ENCODE measurements around the gene SPINDOC. TPM values are rescaled to one million over a fixed set of nuclear protein-coding genes. Genes with fewer than 3 reads are reported as not detected.
"Not testable (repeated sequence)": the region's sequence is repeated elsewhere in the genome, so short reads cannot be mapped to it uniquely, and the experiment has no call there.

SPINDOC gene
- total and polyA plus RNA-seq, 4 donors: 7.1 to 20.6 (median 15.5) TPM

DNA sequence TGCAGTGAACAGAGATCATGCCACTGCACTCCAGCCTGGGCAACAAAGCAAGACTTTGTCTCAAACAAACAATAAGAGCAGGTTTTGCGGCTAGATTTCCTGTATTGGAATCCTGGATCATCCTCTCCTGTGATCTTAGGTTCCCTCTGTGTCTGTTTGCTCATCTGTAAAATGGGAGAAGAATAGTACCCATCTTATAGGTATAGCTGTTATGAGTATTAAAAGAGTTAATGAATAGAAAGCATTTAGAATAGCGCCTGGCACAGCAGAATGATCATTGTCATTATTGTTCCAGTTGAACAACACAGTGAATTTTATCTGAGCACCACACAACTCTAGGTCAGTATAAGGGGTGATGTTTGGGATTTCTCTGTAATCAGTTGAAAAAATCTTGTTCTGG lies 36.4 kb downstream of the SPINDOC start:
- Histone ChIP-seq H3K4me1 (ENCODE audit: control insufficient read depth in 1 of 2, insufficient read depth in 2 of 2, low read length in 2 of 2) (peaks cover 0 to 2% of the 10 kb centered on the region in 2 donors), H3K27ac (ENCODE audit: low read depth in 1 of 2, low read length in 2 of 2) (no peak overlapping the region), H3K36me3 (ENCODE audit: control insufficient read depth in 1 of 2, insufficient read depth in 2 of 2, low read length in 1 of 2) (peaks cover 0 to 2% of the 10 kb centered on the region in 2 donors), H3K27me3 (ENCODE audit: control insufficient read depth in 1 of 2, insufficient read depth in 2 of 2, low read length in 1 of 2) (no peaks in the 10 kb centered on the region), H3K4me3 (ENCODE audit: low read length in 2 of 2) (no peak overlapping the region), H3K9me3 (ENCODE audit: control insufficient read depth, low read length) (no peaks in the 10 kb centered on the region)
- DNase-seq (no peak), ATAC-seq (ENCODE audit: low FRiP score) (no peak)
- 89 to 95% methylated on average over 2 of the region's 2 CpGs for WGBS, 2 donors
- intact Hi-C loops (cut with DNase I): loop anchor here in 1 of 2 donors (10.0 kb wide), 1 partner anchor 85 kb away; the partner anchor contains the start of gene ZFTA

DNA sequence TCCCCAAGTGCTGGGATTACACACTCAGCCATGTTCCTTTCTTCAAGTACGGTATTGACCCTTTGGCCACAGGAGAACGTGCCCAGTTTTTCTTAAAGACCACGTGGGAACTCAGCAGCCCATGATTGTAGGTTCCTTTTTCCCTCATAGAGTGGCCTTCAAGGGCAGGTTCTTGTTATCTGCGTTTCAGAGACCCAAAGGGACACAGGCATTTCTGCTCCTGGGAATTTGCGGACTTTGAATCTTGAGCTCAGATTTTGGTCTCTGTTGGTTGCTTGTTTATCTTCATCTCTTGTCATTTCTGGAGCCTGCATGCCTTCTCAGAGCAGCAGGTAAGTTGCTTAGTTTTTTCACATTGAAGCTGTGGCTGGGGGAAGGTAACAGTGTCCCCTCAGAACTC lies 37.7 kb downstream of the SPINDOC start:
- WGBS, 2 donors: 80 to 84% methylated on average over 5 of the region's 5 CpGs
- DNase-seq (peak in 1 of 2 donors; percentile 2), ATAC-seq (ENCODE audit: low FRiP score) (no peak)
- Histone ChIP-seq H3K27ac (ENCODE audit: low read depth in 1 of 2, low read length in 2 of 2) (no peak overlapping the region), H3K4me1 (ENCODE audit: control insufficient read depth in 1 of 2, insufficient read depth in 2 of 2, low read length in 2 of 2) (peaks cover 0 to 2% of the 10 kb centered on the region in 2 donors), H3K9me3 (ENCODE audit: control insufficient read depth, low read length) (no peaks in the 10 kb centered on the region), H3K27me3 (ENCODE audit: control insufficient read depth in 1 of 2, insufficient read depth in 2 of 2, low read length in 1 of 2) (no peaks in the 10 kb centered on the region), H3K4me3 (ENCODE audit: low read length in 2 of 2) (no peak overlapping the region), H3K36me3 (ENCODE audit: control insufficient read depth in 1 of 2, insufficient read depth in 2 of 2, low read length in 1 of 2) (peaks cover 0 to 2% of the 10 kb centered on the region in 2 donors)
- intact Hi-C loops (cut with DNase I): no loop called here

GRCh38 chr11:63851364-63851763 lies 38.1 kb downstream of the SPINDOC start:
- H3K4me3 ChIP-seq (ENCODE audit: low read length in 2 of 2): no peak overlapping the region
- H3K27ac ChIP-seq (ENCODE audit: low read depth in 1 of 2, low read length in 2 of 2): no peak overlapping the region
- peaks cover 0 to 2% of the 10 kb centered on the region in 2 donors for H3K4me1 ChIP-seq (ENCODE audit: control insufficient read depth in 1 of 2, insufficient read depth in 2 of 2, low read length in 2 of 2)
- H3K9me3 ChIP-seq (ENCODE audit: control insufficient read depth, low read length): no peaks in the 10 kb centered on the region
- H3K27me3 ChIP-seq (ENCODE audit: control insufficient read depth in 1 of 2, insufficient read depth in 2 of 2, low read length in 1 of 2): no peaks in the 10 kb centered on the region
- intact Hi-C loops (cut with DNase I): no loop called here
- 47 to 55% methylated on average over 2 of the region's 2 CpGs for WGBS, 2 donors
- ATAC-seq (ENCODE audit: low FRiP score) (no peak), DNase-seq (peak in 1 of 2 donors; percentile 26)
- peaks cover 0 to 2% of the 10 kb centered on the region in 2 donors for H3K36me3 ChIP-seq (ENCODE audit: control insufficient read depth in 1 of 2, insufficient read depth in 2 of 2, low read length in 1 of 2)

DNA sequence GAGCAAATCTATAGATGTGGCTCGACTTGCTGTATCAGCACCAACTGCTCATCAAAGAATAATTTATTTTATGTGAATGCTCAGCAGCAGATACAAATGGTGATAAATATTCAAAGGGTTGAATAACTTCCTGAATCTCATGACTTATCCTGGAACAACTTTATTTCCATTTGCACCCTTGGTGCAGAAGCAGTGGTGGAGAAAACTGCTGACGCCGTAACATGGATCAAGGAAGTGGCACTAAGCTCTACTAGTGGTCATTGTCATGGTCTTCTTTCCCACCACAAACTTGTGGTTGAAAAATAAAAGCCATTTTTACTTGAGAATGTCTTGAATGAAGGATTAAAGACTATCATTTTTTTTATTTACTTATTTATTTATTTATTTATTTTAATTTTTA lies 40.2 kb downstream of the SPINDOC start:
- 91 to 94% methylated on average over 3 of the region's 3 CpGs for WGBS, 2 donors
- peaks cover 0 to 2% of the 10 kb centered on the region in 2 donors for H3K36me3 ChIP-seq (ENCODE audit: control insufficient read depth in 1 of 2, insufficient read depth in 2 of 2, low read length in 1 of 2)
- DNase-seq (peak in 1 of 2 donors; percentile 5), ATAC-seq (ENCODE audit: low FRiP score) (no peak)
- intact Hi-C loops (cut with DNase I): no loop called here
- peaks cover 0 to 2% of the 10 kb centered on the region in 2 donors for H3K4me1 ChIP-seq (ENCODE audit: control insufficient read depth in 1 of 2, insufficient read depth in 2 of 2, low read length in 2 of 2)
- H3K4me3 ChIP-seq (ENCODE audit: low read length in 2 of 2): no peak overlapping the region
- H3K27me3 ChIP-seq (ENCODE audit: control insufficient read depth in 1 of 2, insufficient read depth in 2 of 2, low read length in 1 of 2): no peaks in the 10 kb centered on the region
- H3K27ac ChIP-seq (ENCODE audit: low read depth in 1 of 2, low read length in 2 of 2): no peak overlapping the region
- no peaks in the 10 kb centered on the region for H3K9me3 ChIP-seq (ENCODE audit: control insufficient read depth, low read length)

DNA sequence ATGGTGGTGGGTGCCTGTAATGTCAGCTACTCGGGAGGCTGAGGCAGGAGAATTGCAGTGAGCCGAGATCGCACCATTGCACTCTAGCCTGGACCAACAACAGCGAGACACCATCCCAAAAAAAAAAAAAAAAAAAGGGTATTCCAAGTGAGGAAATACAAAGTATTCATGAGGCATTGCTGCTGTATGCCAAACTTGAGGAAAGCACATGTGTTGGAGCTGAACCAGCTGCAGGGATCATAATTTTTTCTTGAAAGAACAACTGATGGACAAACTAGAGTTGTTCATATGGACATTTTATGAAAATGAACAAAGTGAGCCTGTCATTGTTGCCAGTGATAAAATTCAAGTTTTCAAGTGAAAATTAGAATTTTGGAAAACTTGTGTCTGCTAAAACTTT lies 41.4 kb downstream of the SPINDOC start:
- Histone ChIP-seq H3K9me3 (ENCODE audit: control insufficient read depth, low read length) (no peaks in the 10 kb centered on the region), H3K27ac (ENCODE audit: low read depth in 1 of 2, low read length in 2 of 2) (no peak overlapping the region), H3K4me3 (ENCODE audit: low read length in 2 of 2) (no peak overlapping the region), H3K36me3 (ENCODE audit: control insufficient read depth in 1 of 2, insufficient read depth in 2 of 2, low read length in 1 of 2) (no peaks in the 10 kb centered on the region), H3K27me3 (ENCODE audit: control insufficient read depth in 1 of 2, insufficient read depth in 2 of 2, low read length in 1 of 2) (no peaks in the 10 kb centered on the region), H3K4me1 (ENCODE audit: control insufficient read depth in 1 of 2, insufficient read depth in 2 of 2, low read length in 2 of 2) (peaks cover 0 to 2% of the 10 kb centered on the region in 2 donors)
- WGBS, 2 donors: 92 to 95% methylated on average over 4 of the region's 4 CpGs
- ATAC-seq (ENCODE audit: low FRiP score) (no peak), DNase-seq (no peak)
- intact Hi-C loops (cut with DNase I): no loop called here

DNA sequence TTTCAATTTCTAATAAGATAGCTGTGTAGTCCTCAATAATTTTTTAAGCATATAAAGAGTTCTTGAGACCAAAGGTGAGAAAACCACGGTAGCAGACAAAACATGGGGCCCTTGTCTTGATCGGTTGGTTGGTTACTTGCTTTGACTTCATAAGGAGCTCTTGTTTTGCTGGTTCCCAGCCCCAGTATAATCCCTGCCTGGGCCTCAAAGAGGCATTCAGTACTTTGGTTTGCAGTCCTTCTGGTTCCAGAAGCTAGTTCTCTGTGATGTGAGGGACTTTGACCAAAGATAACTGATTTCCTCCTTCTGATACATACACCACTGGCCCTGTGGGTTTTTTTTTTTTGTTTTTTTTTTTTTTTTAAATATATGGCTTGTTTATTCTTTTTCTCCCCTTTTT lies 42.7 kb downstream of the SPINDOC start:
- no peaks in the 10 kb centered on the region for H3K36me3 ChIP-seq (ENCODE audit: control insufficient read depth in 1 of 2, insufficient read depth in 2 of 2, low read length in 1 of 2)
- no peak for DNase-seq
- no peak for ATAC-seq (ENCODE audit: low FRiP score)
- 85 to 91% methylated on average over 2 of the region's 2 CpGs for WGBS, 2 donors
- H3K4me3 ChIP-seq (ENCODE audit: low read length in 2 of 2): no peak overlapping the region
- intact Hi-C loops (cut with DNase I): no loop called here
- H3K9me3 ChIP-seq (ENCODE audit: control insufficient read depth, low read length): no peaks in the 10 kb centered on the region
- H3K4me1 ChIP-seq (ENCODE audit: control insufficient read depth in 1 of 2, insufficient read depth in 2 of 2, low read length in 2 of 2): peaks cover 0 to 2% of the 10 kb centered on the region in 2 donors
- no peaks in the 10 kb centered on the region for H3K27me3 ChIP-seq (ENCODE audit: control insufficient read depth in 1 of 2, insufficient read depth in 2 of 2, low read length in 1 of 2)
- no peak overlapping the region for H3K27ac ChIP-seq (ENCODE audit: low read depth in 1 of 2, low read length in 2 of 2)

DNA sequence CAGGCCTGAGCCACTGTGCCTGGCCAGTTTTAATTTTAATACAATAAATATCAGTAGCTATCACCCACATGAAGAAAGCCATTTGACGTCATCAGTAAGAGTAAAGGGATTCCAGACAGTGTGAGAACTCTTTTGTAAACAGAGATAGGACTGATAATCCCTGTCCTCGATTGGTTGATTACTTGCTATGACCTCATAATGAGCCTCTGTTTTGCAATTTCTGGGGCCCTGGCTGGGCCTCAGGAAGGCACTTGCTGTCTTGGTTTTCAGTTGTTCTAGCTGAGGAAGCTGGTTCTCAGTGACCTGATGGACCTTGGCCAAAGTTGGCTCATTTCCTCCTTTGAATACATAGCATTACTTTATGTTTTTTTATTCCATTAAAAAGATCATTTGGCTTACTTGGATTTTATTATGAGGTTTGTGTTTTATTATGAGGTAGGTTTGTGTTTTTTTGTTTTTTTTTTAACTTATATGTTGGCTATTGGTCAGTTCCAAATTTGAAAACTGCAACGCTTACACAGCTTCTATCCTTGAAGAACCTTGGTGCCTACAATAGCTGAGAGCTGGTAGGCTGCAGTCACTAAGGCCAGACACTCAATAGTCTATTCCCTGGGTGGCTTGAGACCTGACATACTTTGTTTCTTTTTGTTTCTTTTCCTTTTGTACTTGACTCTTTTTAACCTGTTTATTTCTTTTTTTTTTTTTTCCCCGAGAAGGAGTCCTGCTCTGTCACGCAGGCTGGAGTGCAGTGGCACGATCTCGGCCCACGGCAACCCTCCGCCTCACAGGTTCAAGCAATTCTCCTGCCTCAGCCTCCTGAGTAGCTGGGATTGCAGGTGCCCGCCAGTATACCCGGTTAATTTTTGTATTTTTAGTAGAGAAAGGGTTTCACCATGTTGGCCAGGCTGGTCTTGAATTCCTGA lies 45.6 kb downstream of the SPINDOC start:
- Histone ChIP-seq H3K27me3 (ENCODE audit: control insufficient read depth in 1 of 2, insufficient read depth in 2 of 2, low read length in 1 of 2) (no peaks in the 10 kb centered on the region), H3K36me3 (ENCODE audit: control insufficient read depth in 1 of 2, insufficient read depth in 2 of 2, low read length in 1 of 2) (no peaks in the 10 kb centered on the region), H3K4me1 (ENCODE audit: control insufficient read depth in 1 of 2, insufficient read depth in 2 of 2, low read length in 2 of 2) (no peaks in the 10 kb centered on the region), H3K4me3 (ENCODE audit: low read length in 2 of 2) (no peak overlapping the region), H3K9me3 (ENCODE audit: control insufficient read depth, low read length) (no peaks in the 10 kb centered on the region), H3K27ac (ENCODE audit: low read depth in 1 of 2, low read length in 2 of 2) (no peak overlapping the region)
- ATAC-seq (ENCODE audit: low FRiP score) (peak; percentile 59), DNase-seq (peak; percentile 30 to 63)
- 78 to 80% methylated on average over 11 of the region's 11 CpGs for WGBS, 2 donors
- intact Hi-C loops (cut with DNase I): no loop called here

DNA sequence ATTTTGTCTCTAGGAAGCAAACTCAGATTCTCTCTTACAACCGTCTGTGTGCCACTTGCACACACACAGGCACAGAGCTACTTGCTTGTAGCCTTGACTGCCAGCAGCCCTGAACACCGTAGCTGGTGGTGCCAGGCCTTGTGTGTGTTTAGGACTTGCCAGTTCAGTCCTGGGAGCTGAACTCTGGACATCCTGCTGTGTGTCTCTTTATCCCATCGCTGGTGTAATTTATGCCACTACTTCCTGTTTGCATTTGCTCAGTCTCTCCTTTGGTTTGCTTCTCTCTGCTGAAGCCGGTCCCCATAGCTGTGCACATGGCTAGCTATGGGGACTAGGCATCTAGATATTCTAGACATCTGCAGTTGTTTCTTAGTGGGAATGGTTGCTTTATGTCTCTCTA lies 49.7 kb downstream of the SPINDOC start:
- H3K27me3 ChIP-seq (ENCODE audit: control insufficient read depth in 1 of 2, insufficient read depth in 2 of 2, low read length in 1 of 2): no peaks in the 10 kb centered on the region
- 17 to 25% methylated on average over 4 of the region's 4 CpGs for whole genome bisulfite sequencing, 2 donors
- no peaks in the 10 kb centered on the region for H3K36me3 ChIP-seq (ENCODE audit: control insufficient read depth in 1 of 2, insufficient read depth in 2 of 2, low read length in 1 of 2)
- H3K27ac ChIP-seq (ENCODE audit: low read depth in 1 of 2, low read length in 2 of 2): no peak overlapping the region
- DNase-seq (peak in 1 of 2 donors; percentile 2), ATAC-seq (ENCODE audit: low FRiP score) (no peak)
- intact Hi-C loops (cut with DNase I): no loop called here
- no peaks in the 10 kb centered on the region for H3K4me1 ChIP-seq (ENCODE audit: control insufficient read depth in 1 of 2, insufficient read depth in 2 of 2, low read length in 2 of 2)
- H3K9me3 ChIP-seq (ENCODE audit: control insufficient read depth, low read length): no peaks in the 10 kb centered on the region
- no peak overlapping the region for H3K4me3 ChIP-seq (ENCODE audit: low read length in 2 of 2)

DNA sequence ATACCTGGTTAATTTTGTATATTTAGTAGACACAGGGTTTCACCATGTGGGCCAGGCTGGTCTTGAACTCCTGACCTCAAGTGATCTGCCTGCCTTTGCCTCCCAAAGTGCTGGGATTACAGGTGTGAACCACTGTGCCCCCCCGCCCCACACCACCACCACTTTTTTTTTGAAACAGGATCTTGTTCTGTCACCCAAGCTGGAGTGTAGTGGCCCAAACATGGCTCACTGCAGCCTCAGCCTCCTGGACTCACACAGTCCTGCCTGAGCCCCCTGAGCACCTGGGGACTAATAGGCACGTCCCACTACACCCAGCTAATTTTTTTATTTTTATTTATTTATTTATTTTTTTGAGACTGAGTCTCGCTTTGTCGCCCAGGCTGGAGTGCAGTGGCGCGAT lies 50.4 kb downstream of the SPINDOC start:
- H3K27ac ChIP-seq (ENCODE audit: low read depth in 1 of 2, low read length in 2 of 2); ATAC-seq (ENCODE audit: low FRiP score); intact Hi-C loops (cut with DNase I); H3K27me3 ChIP-seq (ENCODE audit: control insufficient read depth in 1 of 2, insufficient read depth in 2 of 2, low read length in 1 of 2); H3K4me1 ChIP-seq (ENCODE audit: control insufficient read depth in 1 of 2, insufficient read depth in 2 of 2, low read length in 2 of 2); H3K9me3 ChIP-seq (ENCODE audit: control insufficient read depth, low read length); H3K4me3 ChIP-seq (ENCODE audit: low read length in 2 of 2); H3K36me3 ChIP-seq (ENCODE audit: control insufficient read depth in 1 of 2, insufficient read depth in 2 of 2, low read length in 1 of 2): not testable (repeated sequence)
- peak in 1 of 2 donors; percentile 38 for DNase-seq
- WGBS, 2 donors: 95 to 99% methylated on average over 6 of the region's 6 CpGs

Measured in aorta (tissue), 5 donors.